A204.1 (cell line): ENCODE data around the gene ACOT6.
"Not testable (repeated sequence)": the region's sequence is repeated elsewhere in the genome, so short reads cannot be mapped to it uniquely, and the experiment has no call there.

Experiments
- FAIRE-seq: peaks from 2 replicates; lab custom pipeline; 2012; peaks lifted over from hg19 to GRCh38; lab: Jason Lieb, UNC

Gene ACOT6

DNA sequence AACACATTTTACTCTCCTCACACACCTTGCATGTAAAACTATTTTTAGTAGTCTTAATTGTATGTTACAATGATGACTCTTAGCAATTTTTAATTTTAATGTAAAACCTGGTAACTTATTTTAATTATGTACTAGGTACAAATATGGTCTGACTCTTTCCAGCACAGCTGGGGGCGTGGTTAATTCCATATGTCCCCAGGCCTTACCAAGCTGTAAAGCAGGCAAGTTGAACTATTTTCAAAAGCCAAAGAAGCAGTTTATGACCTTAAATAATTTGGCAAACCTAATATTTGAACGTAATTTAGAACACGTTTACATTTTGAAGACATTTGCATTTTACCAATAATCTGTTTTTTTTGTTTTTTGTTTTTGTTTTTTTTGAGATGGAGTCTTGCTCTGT, 9.3 kb upstream of the ACOT6 start:
- no peak for FAIRE-seq

DNA sequence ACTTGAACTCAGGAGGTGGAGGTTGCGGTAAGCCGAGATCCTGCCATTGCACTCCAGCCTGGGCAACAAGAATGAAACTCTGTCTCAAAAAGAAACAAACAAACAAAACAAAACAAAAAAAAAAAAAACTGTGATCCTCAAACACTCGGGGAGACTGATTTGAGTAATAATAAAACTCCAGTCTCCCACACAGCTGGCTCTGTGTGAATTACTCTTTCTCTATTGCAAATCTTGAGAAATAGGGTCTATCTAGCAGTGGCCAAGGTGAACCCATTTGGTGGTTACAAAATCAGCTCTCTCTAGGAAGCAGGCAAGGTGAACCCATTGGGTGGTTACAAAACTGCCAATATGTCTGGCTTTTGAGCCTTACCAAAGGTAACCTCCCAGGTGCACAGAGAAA, 6.0 kb upstream of the ACOT6 start:
- FAIRE-seq: no peak

DNA sequence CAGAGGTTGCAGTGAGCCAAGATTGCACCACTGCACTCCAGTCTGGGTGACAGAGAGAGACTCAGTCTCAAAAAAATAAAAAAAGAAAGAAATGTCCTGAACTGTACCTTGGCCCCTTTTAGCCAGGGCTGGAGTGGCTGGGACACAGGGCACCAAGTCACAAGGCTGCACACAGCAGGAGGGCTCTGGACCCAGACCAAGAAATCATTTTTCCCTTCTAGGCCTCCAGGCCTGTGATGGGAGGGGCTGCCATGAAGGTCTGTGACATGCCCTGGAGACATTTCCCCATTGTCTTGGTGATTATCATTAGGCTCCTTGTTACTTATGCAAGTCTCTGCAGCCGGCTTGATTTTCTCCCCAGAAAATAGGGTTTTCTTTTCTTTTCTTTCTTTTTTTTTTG, 5.1 kb upstream of the ACOT6 start:
- FAIRE-seq: no peak

DNA sequence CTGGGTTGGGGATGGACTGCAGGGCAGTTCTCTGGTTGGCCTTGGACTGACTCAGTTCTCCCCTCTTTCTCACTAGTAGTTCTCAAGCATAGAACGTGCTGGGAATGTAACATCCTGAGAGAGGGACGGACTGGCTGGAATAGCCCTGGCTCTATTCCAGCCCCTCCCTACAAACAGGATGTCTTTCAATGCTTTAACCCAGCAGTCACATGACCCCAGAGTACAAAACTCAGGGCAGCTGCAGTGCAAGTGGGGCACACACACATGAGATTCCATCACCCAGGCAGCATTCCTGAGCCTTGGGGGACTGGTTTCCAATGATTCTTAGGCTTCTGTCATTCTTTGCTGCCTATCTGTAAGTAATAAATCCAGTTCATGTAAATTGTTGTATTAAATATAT, 1.6 kb upstream of the ACOT6 start:
- no peak for FAIRE-seq

DNA sequence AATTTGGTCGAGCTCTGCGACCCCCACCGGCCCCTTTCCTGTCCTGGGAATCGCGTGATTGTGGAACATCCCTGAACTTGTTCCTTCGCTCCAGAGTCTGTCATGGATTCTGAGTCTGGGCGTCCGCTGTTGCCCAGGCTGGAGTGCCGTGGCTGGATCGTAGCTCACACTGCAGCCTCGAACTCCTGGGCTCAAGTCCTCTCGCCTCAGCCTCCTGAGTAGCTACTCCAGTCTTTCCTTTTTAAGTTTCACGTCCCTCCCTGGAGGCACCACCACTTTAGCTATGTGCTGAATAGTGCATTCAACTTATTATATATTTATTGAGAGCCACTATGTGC, 698 bp downstream of the ACOT6 start:
- no peak for FAIRE-seq

DNA sequence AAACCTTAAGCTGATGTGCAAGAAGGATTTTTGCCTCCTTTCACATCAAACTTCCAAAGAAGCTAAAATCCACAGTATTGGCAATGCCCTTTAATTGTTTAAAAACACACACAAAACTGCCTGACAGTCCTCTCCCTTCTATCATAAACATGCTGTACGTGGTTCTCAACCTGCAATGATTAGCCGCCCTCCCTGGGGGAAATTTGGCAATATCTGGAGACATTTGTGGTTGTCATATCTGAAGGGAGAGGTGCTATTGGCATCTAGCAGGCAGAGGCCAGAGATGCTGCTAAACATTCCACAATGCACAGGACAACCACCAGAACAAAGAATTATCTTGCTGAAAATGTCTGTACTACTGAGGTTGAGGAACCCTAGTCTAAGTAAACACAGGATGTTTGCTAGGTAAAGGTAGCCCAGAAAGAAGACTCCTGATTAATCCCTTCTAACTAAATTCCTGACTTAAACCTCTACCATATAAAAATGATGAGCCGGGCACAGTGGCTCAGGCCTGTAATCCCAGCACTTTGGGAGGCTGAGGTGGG, 1.2 kb downstream of the ACOT6 start:
- no peak for FAIRE-seq

DNA sequence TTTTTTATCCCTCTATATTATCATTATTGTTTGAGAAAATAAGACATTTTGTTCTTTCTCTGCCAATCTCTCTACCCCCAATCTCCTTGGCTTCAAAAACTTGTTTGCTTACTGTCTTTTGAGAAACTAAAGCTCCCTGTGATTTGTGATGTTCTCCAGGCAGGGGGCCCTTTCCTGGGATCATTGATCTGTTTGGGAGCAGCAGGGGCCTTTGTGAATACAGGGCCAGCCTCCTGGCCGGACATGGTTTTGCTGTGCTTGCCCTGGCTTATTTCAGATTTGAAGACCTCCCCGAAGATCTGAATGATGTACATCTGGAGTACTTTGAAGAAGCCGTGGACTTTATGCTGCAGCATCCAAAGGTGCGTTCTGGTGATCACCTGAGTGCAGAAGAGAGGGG, 4.5 kb downstream of the ACOT6 start:
- no peak for FAIRE-seq

DNA sequence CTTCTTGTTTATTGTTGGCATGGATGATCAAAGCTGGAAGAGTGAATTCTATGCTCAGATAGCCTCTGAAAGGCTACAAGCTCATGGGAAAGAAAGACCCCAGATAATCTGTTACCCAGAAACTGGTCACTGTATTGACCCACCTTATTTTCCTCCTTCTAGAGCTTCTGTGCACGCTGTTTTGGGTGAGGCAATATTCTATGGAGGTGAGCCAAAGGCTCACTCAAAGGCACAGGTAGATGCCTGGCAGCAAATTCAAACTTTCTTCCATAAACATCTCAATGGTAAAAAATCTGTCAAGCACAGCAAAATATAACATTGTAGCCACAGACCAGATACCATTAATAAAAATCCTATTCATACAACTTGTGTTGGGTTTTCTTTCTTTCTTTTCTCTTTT, 7.2 kb downstream of the ACOT6 start:
- no peak for FAIRE-seq

DNA sequence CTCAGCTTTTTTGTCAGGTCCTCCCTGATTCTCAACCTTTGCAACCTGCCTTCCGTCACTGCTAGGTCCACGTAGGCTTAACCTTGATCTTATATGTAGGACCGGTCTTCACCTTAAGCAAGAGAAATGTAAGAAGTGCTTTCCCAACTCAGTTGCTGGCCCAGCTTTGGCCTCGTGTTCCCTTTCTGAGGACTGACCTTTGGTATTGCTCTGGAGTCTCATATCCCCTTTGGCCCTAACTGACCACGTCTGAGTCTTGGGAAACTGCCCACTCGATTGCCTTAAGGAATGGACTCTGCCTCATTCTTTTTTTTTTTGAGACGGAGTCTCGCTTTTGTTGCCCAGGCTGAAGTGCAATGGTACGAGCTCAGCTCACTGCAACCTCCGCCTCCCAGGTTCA, 8.0 kb downstream of the ACOT6 start:
- no peak for FAIRE-seq

DNA sequence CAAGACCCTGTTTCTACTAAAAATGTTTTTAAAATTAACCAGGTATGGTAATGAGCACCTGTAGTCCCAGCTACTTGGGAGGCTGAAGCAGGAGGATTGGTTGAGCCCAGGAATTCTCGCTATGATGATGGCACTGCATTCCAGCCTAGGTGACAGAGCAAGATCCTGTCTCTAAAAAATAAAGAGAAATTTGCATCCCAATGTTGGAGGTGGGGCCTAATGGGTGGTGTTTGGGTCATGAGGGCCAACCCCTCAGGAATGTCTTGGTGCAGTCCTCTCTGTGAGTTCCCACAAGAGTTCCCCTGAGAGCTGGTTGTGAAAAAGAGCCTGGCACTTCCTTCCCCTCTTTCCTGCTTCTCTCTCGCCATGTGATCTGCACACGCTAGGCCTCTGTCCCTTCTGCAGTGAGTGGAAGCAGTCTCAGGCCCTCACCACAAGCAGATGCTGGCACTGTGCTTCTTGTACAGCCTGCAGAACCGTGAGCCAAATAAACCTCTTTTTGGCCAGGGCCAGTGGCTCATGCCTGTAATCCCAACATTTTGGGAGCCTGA, 11.3 kb downstream of the ACOT6 start:
- no peak for FAIRE-seq

DNA sequence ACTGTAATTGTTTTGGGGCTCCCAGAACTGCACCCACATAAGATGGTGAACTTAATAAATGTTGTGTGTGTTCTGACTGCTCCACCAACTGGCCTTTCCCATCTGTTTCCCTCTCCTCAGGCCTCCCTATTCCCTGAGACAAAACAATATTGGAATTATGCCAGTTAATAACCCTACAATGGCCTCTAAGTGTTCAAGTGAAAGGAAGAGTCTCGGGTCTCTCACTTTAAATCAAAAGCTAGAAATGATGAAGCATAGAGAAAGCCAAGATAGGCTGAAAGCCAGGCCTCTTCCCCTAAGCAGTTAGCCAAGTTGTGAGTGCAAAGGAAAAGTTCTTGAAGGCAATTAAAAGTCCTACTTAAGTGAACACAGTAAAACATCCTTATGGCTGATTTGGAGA, 13.4 kb downstream of the ACOT6 start:
- no peak for FAIRE-seq

DNA sequence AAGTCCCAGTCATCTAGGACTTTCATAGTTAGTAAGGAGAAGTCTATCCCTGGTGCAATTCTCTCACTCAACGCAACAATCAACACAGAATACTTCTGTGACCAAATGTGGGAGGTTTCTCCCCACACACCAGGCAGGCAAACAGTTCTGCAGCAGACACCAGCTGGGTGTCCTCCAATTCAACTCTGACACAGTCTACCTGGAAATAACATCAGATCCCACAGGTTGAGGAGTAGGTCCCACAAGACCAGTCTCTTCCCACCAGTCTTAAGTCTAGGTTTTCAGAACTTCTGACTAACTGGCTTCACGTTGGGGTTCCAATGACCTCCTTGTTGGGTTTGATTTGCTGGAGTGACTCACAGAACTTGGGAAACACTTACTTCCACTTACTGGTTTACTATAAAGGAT, 14.8 kb downstream of the ACOT6 start:
- no peak for FAIRE-seq

DNA sequence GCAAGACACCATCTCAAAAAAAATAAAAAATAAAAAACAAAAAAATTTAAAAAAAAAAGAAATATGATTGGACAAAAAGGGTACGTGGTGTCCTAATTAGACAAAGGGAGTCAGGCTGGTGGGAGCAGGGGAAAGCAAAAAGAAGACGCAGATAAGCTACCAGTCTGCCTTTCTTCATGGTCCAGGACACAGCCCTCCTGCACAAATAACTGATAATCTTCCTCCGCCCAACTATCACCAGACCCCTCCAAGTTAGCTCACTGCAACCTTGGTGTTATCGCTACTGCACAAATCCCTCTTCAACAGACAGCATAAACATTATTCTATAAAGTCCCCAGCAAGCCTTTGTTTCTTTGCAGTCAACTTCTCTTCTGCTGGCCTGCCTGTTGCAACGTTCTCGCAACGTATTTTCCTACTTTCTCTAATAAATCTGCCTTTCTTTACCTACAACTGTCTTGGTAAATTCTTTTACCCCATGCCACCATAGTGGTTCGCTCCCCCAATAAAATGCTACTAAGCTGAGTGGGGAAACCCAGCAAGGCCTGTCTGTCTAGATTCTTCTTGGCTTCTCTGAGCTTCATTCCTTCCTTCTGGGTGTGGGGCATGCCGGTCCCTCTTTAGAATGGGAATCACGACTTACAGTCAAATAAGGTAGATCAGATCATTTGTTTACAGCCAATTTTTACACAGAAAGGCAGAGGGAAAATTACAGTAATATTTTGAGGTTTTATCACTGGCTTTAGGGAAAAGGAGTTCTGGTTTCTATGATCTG, 17.9 kb downstream of the ACOT6 start:
- no peak for FAIRE-seq

DNA sequence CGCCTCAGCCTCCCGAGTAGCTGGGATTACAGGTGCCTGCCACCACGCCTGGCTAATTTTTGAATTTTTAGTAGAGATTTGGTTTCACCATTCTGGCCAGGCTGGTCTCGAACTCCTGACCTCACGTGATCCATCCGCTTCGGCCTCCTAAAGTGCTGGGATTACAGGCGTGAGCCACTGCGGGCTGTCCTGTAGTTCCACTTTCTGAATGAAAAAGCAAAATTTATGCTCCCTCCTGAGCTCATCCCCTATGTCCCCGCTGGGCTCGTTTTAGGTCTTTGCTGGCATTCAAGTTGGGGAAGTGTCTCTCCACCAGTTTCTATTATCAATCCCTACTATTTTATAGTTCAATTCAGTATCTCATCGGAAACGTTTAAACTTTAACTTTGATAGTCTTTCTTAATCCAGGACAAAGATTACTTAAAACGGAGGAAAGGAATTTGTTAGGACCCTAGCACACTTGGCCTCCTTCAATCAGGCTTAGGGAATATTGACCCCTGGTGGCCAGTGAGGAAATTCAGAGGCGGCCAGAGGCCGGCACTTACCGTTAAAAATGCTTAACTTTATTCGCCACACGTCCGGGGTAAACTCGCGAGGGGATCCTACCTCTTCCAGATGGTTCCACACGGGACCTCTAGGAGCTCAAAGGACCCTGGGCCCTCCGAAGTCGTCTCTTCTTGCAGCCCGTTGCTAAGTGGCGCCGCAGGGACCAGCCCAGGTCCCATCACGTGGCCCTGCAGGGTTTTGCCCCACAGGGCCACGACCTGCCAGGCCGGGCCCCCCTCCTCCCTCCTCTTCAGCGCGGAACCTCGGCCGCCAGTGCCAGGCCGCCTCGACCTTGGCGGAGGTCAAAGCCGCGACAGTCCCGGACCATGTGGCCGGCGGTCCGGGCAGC, 21.0 kb downstream of the ACOT6 start:
- peak; percentile 92 for FAIRE-seq

DNA sequence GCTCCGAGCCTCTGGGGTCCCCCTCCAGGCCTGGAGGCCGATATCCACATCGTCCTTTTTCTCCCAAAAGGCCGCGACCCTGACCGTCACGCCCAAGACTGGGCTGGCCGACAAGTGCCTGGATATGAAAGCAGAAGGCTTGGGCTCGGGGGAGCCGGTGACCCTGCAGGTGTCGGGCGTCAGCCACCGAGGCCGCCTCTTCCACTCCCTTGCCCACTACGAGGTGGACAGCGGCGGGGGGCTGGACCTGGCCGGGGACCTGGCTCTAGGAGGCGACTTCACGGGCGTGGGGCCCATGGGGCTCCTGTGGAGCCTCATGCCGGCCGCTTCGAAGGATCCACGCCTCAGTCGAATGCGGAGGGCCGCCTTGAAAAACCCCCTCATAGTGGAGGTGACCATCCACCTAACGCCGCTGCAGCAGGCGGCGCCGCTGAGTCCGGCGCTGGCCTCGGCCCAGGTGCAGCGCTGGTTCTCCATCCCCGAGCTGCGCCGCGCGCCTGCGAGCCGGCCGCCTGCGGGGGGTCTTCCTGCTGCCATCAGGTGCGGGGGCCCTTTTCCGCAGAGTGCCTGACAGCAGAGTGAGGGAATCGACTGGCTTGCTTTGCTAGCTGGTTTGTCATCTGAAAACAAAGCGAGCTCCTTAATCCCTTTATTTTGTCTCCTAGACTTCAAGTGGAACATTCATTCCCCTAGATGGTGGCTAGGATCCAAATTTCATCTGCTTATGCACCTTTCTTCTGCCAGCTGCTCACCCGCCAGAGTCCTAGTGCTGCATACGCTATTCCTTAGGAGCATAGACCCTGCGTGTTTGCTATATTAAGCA, 21.9 kb downstream of the ACOT6 start:
- no peak for FAIRE-seq

DNA sequence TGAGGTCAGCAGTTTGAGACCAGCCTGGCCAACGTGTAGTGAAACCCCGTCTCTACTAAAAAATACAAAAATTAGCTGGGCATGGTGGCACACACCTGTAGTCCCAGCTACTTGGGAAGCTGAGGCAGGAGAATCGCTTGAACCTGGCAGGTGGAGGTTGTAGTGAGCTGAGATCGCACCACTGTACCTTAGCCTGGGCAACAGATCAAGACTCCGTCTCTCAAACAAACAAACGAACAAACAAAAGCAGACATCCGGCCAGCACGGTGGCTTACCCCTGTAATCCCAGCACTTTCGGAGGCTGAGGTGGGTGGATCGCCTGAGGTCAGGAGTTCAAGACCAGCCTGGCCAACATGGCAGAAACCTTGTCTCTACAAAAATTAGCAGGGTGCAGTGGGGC, 24.0 kb downstream of the ACOT6 start:
- not testable (repeated sequence) for FAIRE-seq

DNA sequence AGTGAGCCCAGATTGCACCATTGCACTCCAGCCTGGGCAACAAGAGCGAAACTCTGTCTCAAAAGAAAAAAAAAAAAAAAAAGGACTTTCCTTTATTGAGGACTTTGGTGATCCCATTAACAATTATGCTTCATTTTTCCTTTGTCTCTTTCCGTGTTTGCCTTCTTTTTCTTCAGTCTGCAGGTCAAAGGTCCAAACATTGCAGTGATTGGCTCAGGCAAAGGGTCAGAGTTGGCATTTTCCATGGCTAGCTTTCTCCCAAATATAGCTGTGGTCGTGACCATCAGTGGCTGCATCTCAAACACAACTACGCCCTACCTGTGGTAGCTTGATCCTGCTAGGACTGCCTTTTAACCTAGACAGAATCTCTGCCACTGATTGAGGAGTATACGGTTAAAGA, 25.5 kb downstream of the ACOT6 start:
- FAIRE-seq: no peak

DNA sequence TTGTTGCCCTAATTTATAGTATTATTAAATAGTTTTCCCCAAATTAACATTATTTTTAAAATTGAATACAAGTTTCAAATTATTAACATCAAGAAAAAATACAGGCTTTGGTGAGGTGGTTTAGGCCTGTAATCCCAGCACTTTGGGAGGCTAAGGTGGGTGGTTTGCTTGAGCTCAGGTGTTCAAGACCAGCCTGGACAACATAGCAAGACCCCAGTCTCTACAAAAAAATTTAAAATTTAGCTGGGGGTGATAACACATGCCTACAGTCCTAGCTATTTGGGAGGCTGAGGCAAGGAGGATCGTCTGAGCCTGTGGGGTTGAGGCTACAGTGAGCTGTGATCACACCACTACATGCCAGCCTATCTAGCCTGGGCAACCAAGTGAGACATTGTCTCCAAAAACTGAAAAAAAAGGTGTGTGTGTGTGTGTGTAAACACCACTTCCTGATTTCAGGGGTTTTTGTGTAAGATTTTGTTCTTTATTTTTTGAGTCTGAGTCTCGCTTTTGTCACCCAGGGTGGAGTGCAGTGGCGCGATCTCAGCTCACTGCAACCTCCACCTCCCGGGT, 28.6 kb downstream of the ACOT6 start:
- FAIRE-seq: no peak

DNA sequence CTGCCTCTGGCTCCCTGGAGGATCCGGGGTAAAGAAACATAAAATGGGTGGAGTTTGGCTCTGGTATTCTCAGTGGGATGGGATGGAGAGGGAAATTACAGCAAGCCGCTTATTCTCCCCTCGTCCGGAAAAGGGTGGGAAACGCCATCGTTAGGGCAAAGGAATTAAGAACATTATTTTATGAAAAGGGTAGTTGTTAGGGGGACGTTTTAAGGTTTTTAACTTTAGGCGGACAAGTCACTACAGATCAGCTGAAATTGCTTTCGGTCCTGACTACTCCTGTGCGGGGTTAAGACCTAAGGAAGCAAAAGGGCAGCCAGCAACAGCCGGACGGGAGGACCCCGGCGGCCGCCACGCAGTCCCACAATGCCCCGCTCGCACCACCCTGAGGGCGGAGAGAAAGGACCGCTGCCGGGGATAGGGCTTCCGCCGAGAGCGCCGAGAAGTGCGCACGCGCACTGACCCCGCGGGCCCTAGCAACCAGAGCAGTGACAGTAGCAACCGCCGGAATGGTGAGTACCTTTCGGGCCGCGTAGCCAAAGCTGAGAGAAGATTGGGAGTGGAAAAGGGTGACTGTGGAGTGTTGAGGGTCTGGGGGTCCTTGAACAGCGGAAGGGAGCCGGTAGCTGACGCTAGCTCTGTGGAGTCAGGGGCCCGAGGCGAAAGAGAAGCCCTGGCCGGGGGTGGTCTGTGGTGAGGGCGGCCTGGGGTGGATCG, 32.4 kb downstream of the ACOT6 start, which contains the start of gene DNAL1:
Gene DNAL1, plus strand, starts transcription at position 456 of the 717 bp plus-strand sequence. Its CDS starts 54 bp downstream, at position 510.
- peak; percentile 96 for FAIRE-seq

DNA sequence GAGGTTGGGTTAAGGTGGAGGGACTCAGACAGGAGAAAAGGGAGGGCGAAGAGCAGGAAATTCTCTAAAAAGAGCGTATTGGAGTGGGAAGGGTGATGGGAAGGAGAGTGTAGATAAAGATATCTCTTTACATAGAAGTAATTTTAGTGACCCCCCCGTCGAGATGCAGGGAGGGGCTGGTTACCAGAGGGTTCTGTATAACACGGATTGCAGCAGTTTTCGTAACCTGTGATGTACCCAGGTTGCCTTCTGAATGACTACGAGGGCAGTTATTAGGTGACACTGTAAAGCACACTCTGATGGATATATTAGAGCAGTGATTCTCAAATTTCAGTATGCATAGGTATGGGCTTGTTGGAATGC, 32.9 kb downstream of the ACOT6 start:
- FAIRE-seq: no peak

DNA sequence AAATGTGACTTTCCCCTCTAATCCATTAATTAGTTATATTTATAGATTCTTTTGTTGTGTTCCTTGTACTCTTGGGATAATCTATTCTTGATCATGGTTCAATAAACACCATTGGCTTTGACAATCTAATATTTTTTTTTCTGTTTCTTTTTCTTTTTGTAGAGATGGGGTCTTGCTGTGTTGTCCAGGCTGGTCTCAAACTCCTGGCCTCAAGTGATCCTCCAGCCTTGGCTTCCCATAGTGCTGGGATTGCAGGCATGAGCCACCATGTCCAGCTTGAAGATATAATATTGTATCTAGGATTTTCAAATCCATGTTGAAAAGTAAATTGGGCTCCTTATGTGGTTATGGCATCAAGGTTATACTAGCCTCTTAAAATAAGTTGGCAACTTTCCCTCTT, 38.7 kb downstream of the ACOT6 start:
- no peak for FAIRE-seq
